K562 (cell line): ENCODE measurements around the gene AK5. TPM values are rescaled to one million over a fixed set of nuclear protein-coding genes. Genes with fewer than 3 reads are reported as not detected.

Experiments used
- ATAC-seq: fragments of 200-7000 bp; cut with Tn5 transposase; 3 replicates; pipeline ENCODE4 v1.9.1; 2020; ENCODE audit warnings: moderate library complexity
- BruUV-seq: library from RNA; stranded (reverse); fragments of 400-500 nt; replicated peaks from 2 replicates; lab custom pipeline; 2021; lab: Mats Ljungman, UMichigan
- CTCF ChIA-PET: fragments of 300-600 bp; formaldehyde crosslinking; extraction: SDS; loops from one replicate; lab custom pipeline; 2021; ENCODE audit warnings: low intra/inter-chr PET ratio; lab: Yijun Ruan, JAX
- POLR2A ChIA-PET: fragments of 300-600, 350-650 bp; sonication (Branson Sonifier 250); formaldehyde crosslinking; extraction: SDS; loops from one replicate; lab custom pipeline; 2021; ENCODE audit warnings: antibody characterized with exemption, inconsistent platforms; lab: Yijun Ruan, JAX
- DNase-seq, 4 experiments: peaks; one replicate each; pipeline versions ENCODE4 v3.0.0 to v3.0.0-alpha.2; 2011 to 2018; ENCODE audit warnings: low spot score in 3 of 4, mixed read lengths in 3 of 4; ENCODE audit errors: extremely low read depth in 1 of 4
- FAIRE-seq: peaks from 2 replicates; lab custom pipeline; 2011; peaks lifted over from hg19 to GRCh38; lab: Jason Lieb, UNC
- H2AFZ ChIP-seq: 2 replicates; pipeline ENCODE4 v1.6.0; 2011; ENCODE audit warnings: low read depth, low read length, control low read depth, inconsistent platforms
- H3K27ac ChIP-seq: fragments of 200-600 bp; 3 replicates; pipeline ENCODE4 v1.8.0; 2011; ENCODE audit warnings: low read depth, mild to moderate bottlenecking, control low read depth, inconsistent platforms, low read length, moderate library complexity, mixed read lengths; ENCODE audit errors: extremely low read depth
- H3K27me3 ChIP-seq, 2 experiments: fragments of 300-600 bp in 1 of 2; 2 replicates in 1 of 2; 3 replicates in 1 of 2; pipeline versions ENCODE4 v1.6.0 to v1.8.0; 2011; ENCODE audit warnings: inconsistent platforms in 2 of 2, low read length in 2 of 2, mild to moderate bottlenecking in 1 of 2, mixed read lengths in 1 of 2, moderate library complexity in 1 of 2; ENCODE audit not compliant: control insufficient read depth in 2 of 2, insufficient read depth in 2 of 2
- H3K36me3 ChIP-seq: fragments of 300-600 bp; 3 replicates; pipeline ENCODE4 v1.8.0; 2011; ENCODE audit warnings: mild to moderate bottlenecking, low read length, inconsistent platforms; ENCODE audit not compliant: control insufficient read depth, insufficient read depth
- H3K4me1 ChIP-seq, 2 experiments: fragments of 200-600 bp in 1 of 2; replicated peaks in 1 of 2; 2 replicates in 1 of 2; 3 replicates in 1 of 2; pipeline versions ENCODE4 v1.5.1 to v1.8.0; 2011; ENCODE audit warnings: inconsistent platforms in 2 of 2, low read length in 2 of 2, mild to moderate bottlenecking in 1 of 2, mixed read lengths in 1 of 2, moderate library complexity in 1 of 2; ENCODE audit not compliant: control insufficient read depth in 2 of 2, insufficient read depth in 2 of 2
- H3K4me2 ChIP-seq: 2 replicates; pipeline ENCODE4 v1.6.1; 2011; ENCODE audit warnings: low read length, control low read depth, inconsistent platforms, mixed read lengths; ENCODE audit not compliant: insufficient read depth
- H3K4me3 ChIP-seq: fragments of 200-600 bp; sonication (generic), shearing (Covaris generic); 2 replicates; pipeline ENCODE4 v1.5.1; 2016; ENCODE audit warnings: control low read depth, inconsistent platforms
- H3K79me2 ChIP-seq: fragments of 200-600 bp; 3 replicates; pipeline ENCODE4 v1.8.0; 2011; ENCODE audit warnings: low read length, inconsistent platforms; ENCODE audit not compliant: control insufficient read depth, insufficient read depth
- H3K9ac ChIP-seq, 2 experiments: 2 replicates each; pipeline versions ENCODE4 v1.6.0 to v1.6.1; 2011; ENCODE audit warnings: low read depth in 2 of 2, low read length in 2 of 2, control low read depth in 1 of 2, inconsistent platforms in 1 of 2, mild to moderate bottlenecking in 1 of 2, mixed read lengths in 1 of 2; ENCODE audit not compliant: insufficient read depth in 1 of 2
- H3K9me1 ChIP-seq: one replicate; pipeline ENCODE4 v1.6.0; 2011; ENCODE audit warnings: inconsistent platforms, mild to moderate bottlenecking, low read length, moderate library complexity; ENCODE audit not compliant: control insufficient read depth, insufficient read depth
- H3K9me3 ChIP-seq: replicated peaks from 2 replicates; pipeline ENCODE4 v1.5.1; 2011; ENCODE audit warnings: low read depth, low read length, inconsistent platforms; ENCODE audit not compliant: control insufficient read depth, insufficient read depth
- H4K20me1 ChIP-seq: replicated peaks from 2 replicates; pipeline ENCODE4 v1.6.1; 2011; ENCODE audit warnings: low read length, inconsistent platforms, mixed read lengths; ENCODE audit not compliant: control insufficient read depth, insufficient read depth
- DPF2 ChIP-seq: fragments of 450-650 bp; IDR thresholded peaks from 2 replicates; pipeline ENCODE4 v1.6.1; 2016
- MCM5 ChIP-seq: fragments of 450-650 bp; IDR thresholded peaks from 2 replicates; pipeline ENCODE4 v1.6.1; 2016; ENCODE audit warnings: low read depth
- PRPF4 ChIP-seq: fragments of 200-400 bp; formaldehyde crosslinking; IDR thresholded peaks from one replicate; pipeline ENCODE4 v1.6.1; 2017; ENCODE audit warnings: low read length, low read depth, mild to moderate bottlenecking; ENCODE audit not compliant: insufficient read depth, poor library complexity, severe bottlenecking
- RBM25 ChIP-seq: fragments of 200-400 bp; formaldehyde crosslinking; IDR thresholded peaks from 2 replicates; pipeline ENCODE4 v1.6.1; 2018; ENCODE audit warnings: low read length, low read depth, moderate library complexity; ENCODE audit not compliant: severe bottlenecking
- ZNF184 ChIP-seq: sonication (generic); formaldehyde crosslinking; IDR thresholded peaks from 2 replicates; pipeline ENCODE4 v1.5.0; 2020; ENCODE audit warnings: missing genetic modification reagents
- ZNF232 ChIP-seq: sonication (generic); formaldehyde crosslinking; IDR thresholded peaks from 2 replicates; pipeline ENCODE4 v1.8.0; 2022; ENCODE audit warnings: mild to moderate bottlenecking, missing genetic modification reagents
- in situ Hi-C: fragments of 300-500 bp; cut with MboI; formaldehyde crosslinking; loops from 4 replicates; pipeline ENCODE4 v1.15.0; 2018; ENCODE audit warnings: inconsistent platforms, mixed read lengths
- intact Hi-C: fragments of 100-400 bp; cut with micrococcal nuclease; formaldehyde crosslinking; loops from 2 replicates; pipeline ENCODE4 v1.14.2; 2022
- polyA plus RNA-seq, 8 experiments: library from polyadenylated mRNA; depleted of rRNA in 4 of 8; stranded (reverse) in 5 of 8; unstranded in 3 of 8; fragments of >200 nt; fragmentation: Nextera tagmentation in 2 of 8; fragmentation: Illumina TruSeq in 1 of 8; extraction: Ambion mirVana in 2 of 8; extraction: Trizol in 1 of 8; gene quantifications; 2 replicates each; pipeline versions ENCODE4 v1.2.1 to v1.2.3, GENCODE V29; 2011 to 2014; ENCODE audit warnings: inconsistent platforms in 1 of 8, missing spikeins in 1 of 8
- total RNA-seq, 7 experiments: library from RNA; depleted of rRNA in 6 of 7; stranded (reverse); fragments of >200 nt in 6 of 7; fragmentation: Illumina TruSeq in 2 of 7; extraction: Trizol in 2 of 7; gene quantifications; 2 replicates each; pipeline versions ENCODE4 v1.2.1 to v1.2.3, GENCODE V29; 2011 to 2021; ENCODE audit warnings: low replicate concordance in 1 of 7
- TF ChIP-seq, protein P1 (sequence below): fragments of 250-450 bp; sonication (Bioruptor Pico); IDR thresholded peaks from 2 replicates; pipeline ENCODE4 v1.8.0; 2021; ENCODE audit warnings: moderate library complexity, mild to moderate bottlenecking, inconsistent platforms
- TF ChIP-seq, protein P2 (sequence below): sonication (generic); formaldehyde crosslinking; IDR thresholded peaks from 2 replicates; pipeline ENCODE4 v1.8.1; 2023; ENCODE audit warnings: mild to moderate bottlenecking, missing genetic modification reagents
- TF ChIP-seq, protein P3 (sequence below), 2 experiments: fragments of 450-650 bp in 1 of 2; sonication (generic) in 1 of 2; formaldehyde crosslinking in 1 of 2; IDR thresholded peaks; 2 replicates each; pipeline versions ENCODE4 v1.7.1 to v1.9.0; 2016 to 2022; ENCODE audit warnings: inconsistent platforms in 1 of 2, mild to moderate bottlenecking in 1 of 2, missing genetic modification reagents in 1 of 2
- TF ChIP-seq, protein P4 (sequence below): fragments of 450-650 bp; IDR thresholded peaks from 2 replicates; pipeline ENCODE4 v1.6.1; 2018; ENCODE audit warnings: mild to moderate bottlenecking, low read depth; ENCODE audit not compliant: partially characterized antibody

Gene AK5
- total and polyA plus RNA-seq, 9 of the 15 experiments (the other 6 are each of a cell fraction or from before 2014, with no cell fraction given) = 0.06 TPM; not detected in 8

DNA sequence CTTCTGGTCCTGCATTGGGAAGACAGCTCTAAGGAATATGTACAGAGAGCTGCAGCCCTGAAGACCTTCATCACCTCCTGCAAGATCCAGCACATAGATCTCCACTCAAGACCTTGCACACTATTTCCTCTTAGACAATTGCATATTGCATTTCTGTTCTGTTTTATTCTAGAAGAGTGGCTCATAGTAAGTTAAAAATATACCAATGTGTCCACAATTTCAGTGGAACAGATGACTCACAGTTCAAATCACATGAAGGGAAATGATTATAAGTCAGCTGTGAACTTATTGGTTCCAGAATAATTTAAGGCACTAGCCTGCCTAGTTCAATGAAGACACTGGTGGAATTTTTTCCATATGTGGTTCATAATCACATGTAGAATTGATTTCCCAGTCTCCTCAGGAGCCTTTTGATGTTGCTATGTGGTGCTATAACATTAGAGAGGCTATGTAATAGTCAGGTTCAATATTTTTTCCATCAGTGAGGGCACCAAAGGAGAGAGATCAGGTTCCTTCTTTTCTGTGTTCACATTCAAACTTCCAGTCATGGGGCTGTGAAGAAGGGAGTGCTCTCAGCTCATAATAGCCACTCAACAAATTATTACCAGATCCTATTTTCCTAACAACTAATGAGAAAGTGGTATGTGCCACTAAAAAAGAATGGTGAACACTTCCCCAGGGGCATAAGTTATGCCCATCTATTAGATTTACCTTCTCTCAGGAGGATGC lies 9.8 kb upstream of the AK5 start:
- Histone ChIP-seq H2AFZ (no peak overlapping the region), H3K9me1 (no peaks in the 10 kb centered on the region), H3K4me2 (no peak overlapping the region)
- no peak for FAIRE-seq
- TF ChIP-seq PRPF4 (no peak), DPF2 (no peak), ZNF232 (CRISPR knock-in tag) (no peak), RBM25 (no peak), ZNF184 (CRISPR knock-in tag) (no peak), MCM5 (no peak)
- TF ChIP-seq, protein P1, sequence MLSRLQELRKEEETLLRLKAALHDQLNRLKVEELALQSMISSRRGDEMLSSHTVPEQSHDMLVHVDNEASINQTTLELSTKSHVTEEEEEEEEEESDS (CRISPR knock-in tag) = no peak
- TF ChIP-seq, protein P2, sequence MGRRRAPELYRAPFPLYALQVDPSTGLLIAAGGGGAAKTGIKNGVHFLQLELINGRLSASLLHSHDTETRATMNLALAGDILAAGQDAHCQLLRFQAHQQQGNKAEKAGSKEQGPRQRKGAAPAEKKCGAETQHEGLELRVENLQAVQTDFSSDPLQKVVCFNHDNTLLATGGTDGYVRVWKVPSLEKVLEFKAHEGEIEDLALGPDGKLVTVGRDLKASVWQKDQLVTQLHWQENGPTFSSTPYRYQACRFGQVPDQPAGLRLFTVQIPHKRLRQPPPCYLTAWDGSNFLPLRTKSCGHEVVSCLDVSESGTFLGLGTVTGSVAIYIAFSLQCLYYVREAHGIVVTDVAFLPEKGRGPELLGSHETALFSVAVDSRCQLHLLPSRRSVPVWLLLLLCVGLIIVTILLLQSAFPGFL (CRISPR knock-in tag) = no peak
- TF ChIP-seq, protein P3, sequence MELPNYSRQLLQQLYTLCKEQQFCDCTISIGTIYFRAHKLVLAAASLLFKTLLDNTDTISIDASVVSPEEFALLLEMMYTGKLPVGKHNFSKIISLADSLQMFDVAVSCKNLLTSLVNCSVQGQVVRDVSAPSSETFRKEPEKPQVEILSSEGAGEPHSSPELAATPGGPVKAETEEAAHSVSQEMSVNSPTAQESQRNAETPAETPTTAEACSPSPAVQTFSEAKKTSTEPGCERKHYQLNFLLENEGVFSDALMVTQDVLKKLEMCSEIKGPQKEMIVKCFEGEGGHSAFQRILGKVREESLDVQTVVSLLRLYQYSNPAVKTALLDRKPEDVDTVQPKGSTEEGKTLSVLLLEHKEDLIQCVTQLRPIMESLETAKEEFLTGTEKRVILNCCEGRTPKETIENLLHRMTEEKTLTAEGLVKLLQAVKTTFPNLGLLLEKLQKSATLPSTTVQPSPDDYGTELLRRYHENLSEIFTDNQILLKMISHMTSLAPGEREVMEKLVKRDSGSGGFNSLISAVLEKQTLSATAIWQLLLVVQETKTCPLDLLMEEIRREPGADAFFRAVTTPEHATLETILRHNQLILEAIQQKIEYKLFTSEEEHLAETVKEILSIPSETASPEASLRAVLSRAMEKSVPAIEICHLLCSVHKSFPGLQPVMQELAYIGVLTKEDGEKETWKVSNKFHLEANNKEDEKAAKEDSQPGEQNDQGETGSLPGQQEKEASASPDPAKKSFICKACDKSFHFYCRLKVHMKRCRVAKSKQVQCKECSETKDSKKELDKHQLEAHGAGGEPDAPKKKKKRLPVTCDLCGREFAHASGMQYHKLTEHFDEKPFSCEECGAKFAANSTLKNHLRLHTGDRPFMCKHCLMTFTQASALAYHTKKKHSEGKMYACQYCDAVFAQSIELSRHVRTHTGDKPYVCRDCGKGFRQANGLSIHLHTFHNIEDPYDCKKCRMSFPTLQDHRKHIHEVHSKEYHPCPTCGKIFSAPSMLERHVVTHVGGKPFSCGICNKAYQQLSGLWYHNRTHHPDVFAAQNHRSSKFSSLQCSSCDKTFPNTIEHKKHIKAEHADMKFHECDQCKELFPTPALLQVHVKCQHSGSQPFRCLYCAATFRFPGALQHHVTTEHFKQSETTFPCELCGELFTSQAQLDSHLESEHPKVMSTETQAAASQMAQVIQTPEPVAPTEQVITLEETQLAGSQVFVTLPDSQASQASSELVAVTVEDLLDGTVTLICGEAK (IDR thresholded peaks at IDR 0.05) = no peak
- TF ChIP-seq, protein P3 (CRISPR knock-in tag; IDR thresholded peaks at IDR 0.05) = no peak
- TF ChIP-seq, protein P4, sequence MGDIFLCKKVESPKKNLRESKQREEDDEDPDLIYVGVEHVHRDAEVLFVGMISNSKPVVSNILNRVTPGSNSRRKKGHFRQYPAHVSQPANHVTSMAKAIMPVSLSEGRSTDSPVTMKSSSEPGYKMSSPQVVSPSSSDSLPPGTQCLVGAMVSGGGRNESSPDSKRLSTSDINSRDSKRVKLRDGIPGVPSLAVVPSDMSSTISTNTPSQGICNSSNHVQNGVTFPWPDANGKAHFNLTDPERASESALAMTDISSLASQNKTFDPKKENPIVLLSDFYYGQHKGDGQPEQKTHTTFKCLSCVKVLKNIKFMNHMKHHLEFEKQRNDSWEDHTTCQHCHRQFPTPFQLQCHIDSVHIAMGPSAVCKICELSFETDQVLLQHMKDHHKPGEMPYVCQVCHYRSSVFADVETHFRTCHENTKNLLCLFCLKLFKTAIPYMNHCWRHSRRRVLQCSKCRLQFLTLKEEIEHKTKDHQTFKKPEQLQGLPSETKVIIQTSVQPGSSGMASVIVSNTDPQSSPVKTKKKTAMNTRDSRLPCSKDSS = no peak
- TF ChIP-seq, all 486 proteins: peak for 0
- ChIA-PET CTCF (no interaction called here), POLR2A (no interaction called here)
- DNase-seq (no peak), ATAC-seq (no peak)
- Histone ChIP-seq H3K9ac (no peak overlapping the region), H3K4me3 (no peak overlapping the region), H3K9me3 (no peaks in the 10 kb centered on the region), H3K79me2 (no peaks in the 10 kb centered on the region), H4K20me1 (no peaks in the 10 kb centered on the region), H3K4me1 (no peaks in the 10 kb centered on the region), H3K36me3 (no peaks in the 10 kb centered on the region), H3K27ac (no peak overlapping the region), H3K27me3 (no peaks in the 10 kb centered on the region)
- BruUV-seq = no TSS peak
- in situ Hi-C loops (no loop called here), intact Hi-C loops (no loop called here)
